ENCODE data around the gene C11orf65. TPM values are rescaled to one million over a fixed set of nuclear protein-coding genes. Genes with fewer than 3 reads are reported as not detected.

C11orf65 gene
- total RNA-seq, 1 experiment from 2014 or later: 0.43 TPM

GRCh38 chr11:108369064-108369463 lies 98.3 kb downstream of the C11orf65 start:
- TF ChIP-seq, protein P1, sequence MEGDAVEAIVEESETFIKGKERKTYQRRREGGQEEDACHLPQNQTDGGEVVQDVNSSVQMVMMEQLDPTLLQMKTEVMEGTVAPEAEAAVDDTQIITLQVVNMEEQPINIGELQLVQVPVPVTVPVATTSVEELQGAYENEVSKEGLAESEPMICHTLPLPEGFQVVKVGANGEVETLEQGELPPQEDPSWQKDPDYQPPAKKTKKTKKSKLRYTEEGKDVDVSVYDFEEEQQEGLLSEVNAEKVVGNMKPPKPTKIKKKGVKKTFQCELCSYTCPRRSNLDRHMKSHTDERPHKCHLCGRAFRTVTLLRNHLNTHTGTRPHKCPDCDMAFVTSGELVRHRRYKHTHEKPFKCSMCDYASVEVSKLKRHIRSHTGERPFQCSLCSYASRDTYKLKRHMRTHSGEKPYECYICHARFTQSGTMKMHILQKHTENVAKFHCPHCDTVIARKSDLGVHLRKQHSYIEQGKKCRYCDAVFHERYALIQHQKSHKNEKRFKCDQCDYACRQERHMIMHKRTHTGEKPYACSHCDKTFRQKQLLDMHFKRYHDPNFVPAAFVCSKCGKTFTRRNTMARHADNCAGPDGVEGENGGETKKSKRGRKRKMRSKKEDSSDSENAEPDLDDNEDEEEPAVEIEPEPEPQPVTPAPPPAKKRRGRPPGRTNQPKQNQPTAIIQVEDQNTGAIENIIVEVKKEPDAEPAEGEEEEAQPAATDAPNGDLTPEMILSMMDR (conservative IDR thresholded peaks at IDR 0.05; ENCODE audit: low read depth, low read length): no peak
- TF ChIP-seq EZH2 (IDR thresholded peaks at IDR 0.05; ENCODE audit: borderline replicate concordance, low read depth, low read length, poor library complexity, severe bottlenecking): no peak
- intact Hi-C loops (cut with micrococcal nuclease; ENCODE audit: unreplicated experiment): no loop called here
- H3K27ac ChIP-seq (ENCODE audit: low read depth, low read length, poor library complexity, severe bottlenecking): no peak overlapping the region
- no peak for DNase-seq (ENCODE audit: low spot score)
- no peak overlapping the region for H3K4me3 ChIP-seq (ENCODE audit: low read depth, low read length, poor library complexity, severe bottlenecking)
- H3K36me3 ChIP-seq (ENCODE audit: insufficient read depth, low read length, poor library complexity, severe bottlenecking): peaks cover 7% of the 10 kb centered on the region
- no peaks in the 10 kb centered on the region for H3K4me1 ChIP-seq (ENCODE audit: insufficient read depth, low read length, poor library complexity, severe bottlenecking)
- no peaks in the 10 kb centered on the region for H3K9me3 ChIP-seq (ENCODE audit: low read depth, low read length, poor library complexity, severe bottlenecking)
- POLR2A ChIA-PET (ENCODE audit: low non-redundant PET): no interaction called here
- no TSS peak for BruUV-seq (replicated peaks)
- H3K27me3 ChIP-seq (replicated peaks; ENCODE audit: insufficient read depth, low read depth, low read length, poor library complexity): no peaks in the 10 kb centered on the region
- CTCF ChIA-PET: no interaction called here

- Histone ChIP-seq H3K4me3 (ENCODE audit: low read depth, low read length, poor library complexity, severe bottlenecking) (no peak overlapping the region), H3K9me3 (ENCODE audit: low read depth, low read length, poor library complexity, severe bottlenecking) (no peaks in the 10 kb centered on the region), H3K4me1 (ENCODE audit: insufficient read depth, low read length, poor library complexity, severe bottlenecking) (no peaks in the 10 kb centered on the region), H3K27ac (ENCODE audit: low read depth, low read length, poor library complexity, severe bottlenecking) (no peak overlapping the region), H3K27me3 (replicated peaks; ENCODE audit: insufficient read depth, low read depth, low read length, poor library complexity) (no peaks in the 10 kb centered on the region), H3K36me3 (ENCODE audit: insufficient read depth, low read length, poor library complexity, severe bottlenecking) (peaks cover 7% of the 10 kb centered on the region)
- DNase-seq (ENCODE audit: low spot score): no peak
- intact Hi-C loops (cut with micrococcal nuclease; ENCODE audit: unreplicated experiment): no loop called here
- ChIA-PET POLR2A (ENCODE audit: low non-redundant PET) (no interaction called here), CTCF (no interaction called here)
- TF ChIP-seq, protein P1 (conservative IDR thresholded peaks at IDR 0.05; ENCODE audit: low read depth, low read length): no peak
- TF ChIP-seq EZH2 (IDR thresholded peaks at IDR 0.05; ENCODE audit: borderline replicate concordance, low read depth, low read length, poor library complexity, severe bottlenecking): no peak
- BruUV-seq (replicated peaks): no TSS peak
These were observed 99.2 kb downstream of the C11orf65 start for GRCh38 chr11:108368134-108368533.

GRCh38 chr11:108364159-108364558 lies 103.2 kb downstream of the C11orf65 start:
- Histone ChIP-seq H3K36me3 (ENCODE audit: insufficient read depth, low read length, poor library complexity, severe bottlenecking) (peaks cover 7% of the 10 kb centered on the region), H3K27ac (ENCODE audit: low read depth, low read length, poor library complexity, severe bottlenecking) (no peak overlapping the region), H3K27me3 (replicated peaks; ENCODE audit: insufficient read depth, low read depth, low read length, poor library complexity) (no peaks in the 10 kb centered on the region), H3K4me3 (ENCODE audit: low read depth, low read length, poor library complexity, severe bottlenecking) (no peak overlapping the region), H3K9me3 (ENCODE audit: low read depth, low read length, poor library complexity, severe bottlenecking) (no peaks in the 10 kb centered on the region), H3K4me1 (ENCODE audit: insufficient read depth, low read length, poor library complexity, severe bottlenecking) (no peaks in the 10 kb centered on the region)
- no TSS peak for BruUV-seq (replicated peaks)
- ChIA-PET POLR2A (ENCODE audit: low non-redundant PET) (no interaction called here), CTCF (no interaction called here)
- TF ChIP-seq, protein P1 (conservative IDR thresholded peaks at IDR 0.05; ENCODE audit: low read depth, low read length): no peak
- no peak for TF ChIP-seq EZH2 (IDR thresholded peaks at IDR 0.05; ENCODE audit: borderline replicate concordance, low read depth, low read length, poor library complexity, severe bottlenecking)
- intact Hi-C loops (cut with micrococcal nuclease; ENCODE audit: unreplicated experiment): no loop called here
- no peak for DNase-seq (ENCODE audit: low spot score)

Measured in A673 (cell line).